ENCODE results near the gene TNNI3K.

GRCh38 chr1:74237787-74238186 is 2.6 kb downstream of the TNNI3K start:
- TF ChIP-seq HDAC2 (IDR thresholded peaks at IDR 0.05; ENCODE audit: borderline replicate concordance in 1 of 2, low read depth in 2 of 2, low read length in 2 of 2): no peak
- no peak for TF ChIP-seq RFX5 (IDR thresholded peaks at IDR 0.05; ENCODE audit: borderline replicate concordance, low read depth, low read length)
- TF ChIP-seq POLR2A (IDR thresholded peaks at IDR 0.05; ENCODE audit: control extremely low read depth in 1 of 2, low read depth in 2 of 2, low read length in 2 of 2): no peak

Data from H1 (cell line).